Vagina (tissue), 2 donors: Measurements from ENCODE around the gene ACTG2. TPM values are rescaled to one million over a fixed set of nuclear protein-coding genes. Genes with fewer than 3 reads are reported as not detected.

Experiments
- DNase-seq, 2 donors: peaks; one replicate each; pipeline ENCODE4 v3.0.0-alpha.2; 2017; ENCODE audit errors: extremely low spot score in 2 of 2
- H3K27ac ChIP-seq: fragments of 200-600 bp; sonication (generic); one replicate; pipeline ENCODE4 v1.5.1; 2019
- H3K27me3 ChIP-seq: fragments of 200-600 bp; sonication (generic); one replicate; pipeline ENCODE4 v1.5.1; 2019
- H3K36me3 ChIP-seq, 2 donors: fragments of 200-600 bp; sonication (generic); one replicate each; pipeline ENCODE4 v1.5.1; 2017 to 2019
- H3K4me1 ChIP-seq: fragments of 200-600 bp; sonication (generic); one replicate; pipeline ENCODE4 v1.5.1; 2019
- H3K4me3 ChIP-seq, 2 donors: fragments of 200-600 bp; sonication (generic); 1 replicate in 1 of 2; 2 replicates in 1 of 2; pipeline ENCODE4 v1.5.1; 2016 to 2019
- H3K9me3 ChIP-seq: fragments of 200-600 bp; sonication (generic); one replicate; pipeline ENCODE4 v1.5.1; 2019
- CTCF ChIP-seq, 3 experiments: fragments of 450-650 bp in 2 of 3; fragments of 200-600 bp in 1 of 3; sonication (generic) in 1 of 3; IDR thresholded peaks; one replicate each; pipeline ENCODE4 v1.5.1; 2017 to 2019; ENCODE audit warnings: antibody characterized with exemption in 3 of 3, mild to moderate bottlenecking in 2 of 3, moderate library complexity in 2 of 3
- POLR2A ChIP-seq, 2 donors: fragments of 450-650 bp; IDR thresholded peaks; one replicate each; pipeline ENCODE4 v1.6.1; 2017; ENCODE audit warnings: antibody characterized with exemption in 2 of 2, mild to moderate bottlenecking in 2 of 2, moderate library complexity in 2 of 2
- POLR2AphosphoS5 ChIP-seq, 2 donors: sonication (generic); formaldehyde crosslinking; IDR thresholded peaks; one replicate each; pipeline ENCODE4 v1.9.0; 2017; ENCODE audit warnings: antibody characterized with exemption in 2 of 2, mild to moderate bottlenecking in 2 of 2, low read depth in 1 of 2; ENCODE audit not compliant: insufficient read depth in 1 of 2
- intact Hi-C: fragments of 100-400 bp; cut with DNase I; formaldehyde crosslinking; loops from one replicate; pipeline ENCODE4 v1.15.1; 2023
- total RNA-seq: library from RNA; depleted of rRNA; stranded (reverse); fragments of >200 nt; gene quantifications from one replicate; pipeline ENCODE4 v1.2.3, GENCODE V29; 2016

The ACTG2 gene
- total RNA-seq, 1 donor from 2014 or later, result 413 TPM

DNA sequence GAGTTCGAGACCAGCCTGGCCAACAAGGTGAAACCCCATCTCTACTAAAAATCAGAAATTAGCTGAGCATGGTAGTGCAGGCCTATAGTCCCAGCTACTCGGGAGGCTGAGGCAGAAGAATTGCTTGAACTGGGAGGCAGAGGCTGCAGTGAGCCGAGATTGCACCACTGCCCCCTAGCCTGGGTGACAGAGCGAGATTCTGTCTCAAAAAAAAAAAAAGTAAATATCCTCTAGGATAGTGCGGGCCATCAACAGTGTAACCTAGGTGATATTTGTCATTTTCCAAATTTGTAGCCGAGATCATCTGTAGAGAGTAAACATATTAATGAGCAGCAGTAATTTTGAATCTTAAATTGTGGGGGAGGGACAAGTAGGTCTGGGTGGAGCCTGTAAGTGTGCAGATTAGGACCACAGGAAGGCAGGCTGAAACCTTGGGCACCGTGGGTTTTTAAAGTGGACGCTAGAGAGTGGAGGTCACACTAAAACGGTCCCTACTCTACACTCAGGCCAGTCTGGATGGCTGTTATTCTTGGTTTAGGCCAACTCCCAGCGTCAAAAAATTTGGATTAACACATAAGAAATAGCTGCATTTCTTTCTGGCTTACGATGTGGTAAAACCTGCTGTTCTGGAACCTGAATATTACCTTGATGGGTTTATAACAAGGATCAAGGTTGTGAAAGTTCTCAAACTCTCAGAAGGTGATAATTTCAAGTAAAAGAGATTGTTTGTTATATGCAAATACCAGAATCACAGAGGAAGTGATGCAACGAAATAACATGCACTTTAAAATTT, 69.2 kb downstream of the ACTG2 start:
- H3K27ac ChIP-seq, result no peak overlapping the region
- no peaks in the 10 kb centered on the region for H3K27me3 ChIP-seq
- no peak overlapping the region for H3K4me3 ChIP-seq
- TF ChIP-seq POLR2A (IDR thresholded peaks at IDR 0.05) (no peak), POLR2AphosphoS5 (IDR thresholded peaks at IDR 0.05; ENCODE audit: insufficient read depth in 1 of 2, low read depth in 1 of 2) (no peak), CTCF (IDR thresholded peaks at IDR 0.05) (no peak)
- no peaks in the 10 kb centered on the region for H3K4me1 ChIP-seq
- DNase-seq, result no peak
- intact Hi-C loops, result no loop called here
- no peaks in the 10 kb centered on the region for H3K9me3 ChIP-seq
- peaks cover 0 to 19% of the 10 kb centered on the region in 2 donors for H3K36me3 ChIP-seq

- intact Hi-C loops, result no loop called here
- no peak for TF ChIP-seq POLR2A (IDR thresholded peaks at IDR 0.05)
- TF ChIP-seq POLR2AphosphoS5 (IDR thresholded peaks at IDR 0.05; ENCODE audit: insufficient read depth in 1 of 2, low read depth in 1 of 2), result no peak
- TF ChIP-seq CTCF (IDR thresholded peaks at IDR 0.05), result no peak
- DNase-seq, result no peak
- Histone ChIP-seq H3K4me1 (no peaks in the 10 kb centered on the region), H3K27ac (no peak overlapping the region), H3K36me3 (peaks cover 0 to 19% of the 10 kb centered on the region in 2 donors), H3K9me3 (no peaks in the 10 kb centered on the region), H3K27me3 (no peaks in the 10 kb centered on the region), H3K4me3 (no peak overlapping the region)
Observed at GRCh38 chr2:73962798-73963197, 70.0 kb downstream of the ACTG2 start.

DNA sequence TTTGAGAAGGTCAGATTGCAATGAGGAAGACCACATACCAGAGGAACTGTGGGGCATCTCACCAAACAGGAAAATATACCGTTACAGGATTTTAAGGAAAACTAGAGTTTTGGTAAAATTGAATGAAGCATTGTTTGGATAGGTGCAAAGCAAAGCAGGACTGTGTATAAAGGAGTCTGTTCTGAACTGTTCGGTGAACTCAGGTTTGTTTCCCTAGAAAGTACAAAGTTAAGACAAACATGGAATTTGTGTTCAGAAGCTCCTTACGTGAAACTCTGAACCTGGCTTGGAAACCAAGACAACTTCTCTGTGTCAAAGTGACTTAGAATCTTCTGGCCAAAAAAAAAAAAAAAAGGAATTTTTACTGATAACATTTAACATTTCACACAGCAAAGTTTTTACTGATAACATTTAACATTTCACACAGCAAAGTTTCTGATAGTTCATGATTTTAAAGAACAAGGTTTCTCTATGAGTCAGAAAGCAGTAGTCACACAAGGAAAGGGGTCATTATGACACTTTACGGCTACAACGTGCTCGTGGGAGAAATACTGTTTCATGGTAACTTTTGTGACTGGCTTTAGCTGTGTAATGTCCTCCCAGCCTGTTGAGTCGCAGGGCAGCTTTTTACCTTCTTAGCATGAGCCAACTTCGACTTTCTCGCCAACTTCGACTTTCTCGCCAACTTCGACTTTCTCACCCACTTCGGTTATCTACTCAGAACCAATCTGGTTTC, 70.7 kb downstream of the ACTG2 start:
- no peak overlapping the region for H3K4me3 ChIP-seq
- no peaks in the 10 kb centered on the region for H3K27me3 ChIP-seq
- no peak overlapping the region for H3K27ac ChIP-seq
- TF ChIP-seq CTCF (IDR thresholded peaks at IDR 0.05) (no peak), POLR2AphosphoS5 (IDR thresholded peaks at IDR 0.05; ENCODE audit: insufficient read depth in 1 of 2, low read depth in 1 of 2) (no peak), POLR2A (IDR thresholded peaks at IDR 0.05) (no peak)
- no peak for DNase-seq
- H3K9me3 ChIP-seq, result no peaks in the 10 kb centered on the region
- peaks cover 0 to 15% of the 10 kb centered on the region in 2 donors for H3K36me3 ChIP-seq
- intact Hi-C loops, result no loop called here
- no peaks in the 10 kb centered on the region for H3K4me1 ChIP-seq

- Histone ChIP-seq H3K27ac (no peak overlapping the region), H3K27me3 (no peaks in the 10 kb centered on the region), H3K9me3 (no peaks in the 10 kb centered on the region), H3K4me3 (no peak overlapping the region), H3K36me3 (peaks cover 0 to 8% of the 10 kb centered on the region in 2 donors), H3K4me1 (no peaks in the 10 kb centered on the region)
- intact Hi-C loops, result no loop called here
- DNase-seq, result no peak
- TF ChIP-seq POLR2AphosphoS5 (IDR thresholded peaks at IDR 0.05; ENCODE audit: insufficient read depth in 1 of 2, low read depth in 1 of 2) (no peak), CTCF (IDR thresholded peaks at IDR 0.05) (no peak)
Observed at GRCh38 chr2:73964223-73964622, 71.4 kb downstream of the ACTG2 start.

GRCh38 chr2:73965053-73965452, 72.2 kb downstream of the ACTG2 start:
- Histone ChIP-seq H3K4me1 (peaks cover 4% of the 10 kb centered on the region), H3K36me3 (peaks cover 0 to under 1% of the 10 kb centered on the region in 2 donors), H3K9me3 (no peaks in the 10 kb centered on the region), H3K27me3 (no peaks in the 10 kb centered on the region), H3K4me3 (no peak overlapping the region), H3K27ac (no peak overlapping the region)
- no peak for DNase-seq
- intact Hi-C loops, result no loop called here
- TF ChIP-seq POLR2AphosphoS5 (IDR thresholded peaks at IDR 0.05; ENCODE audit: insufficient read depth in 1 of 2, low read depth in 1 of 2), result no peak
- no peak for TF ChIP-seq CTCF (IDR thresholded peaks at IDR 0.05)
- no peak for TF ChIP-seq POLR2A (IDR thresholded peaks at IDR 0.05)
